Measurements from ENCODE around the gene FBXW2. TPM values are rescaled to one million over a fixed set of nuclear protein-coding genes. Genes with fewer than 3 reads are reported as not detected.

FBXW2 gene
- total and polyA plus RNA-seq, 3 donors from 2014 or later = 46.5 to 58.7 (median 52.9) TPM

DNA sequence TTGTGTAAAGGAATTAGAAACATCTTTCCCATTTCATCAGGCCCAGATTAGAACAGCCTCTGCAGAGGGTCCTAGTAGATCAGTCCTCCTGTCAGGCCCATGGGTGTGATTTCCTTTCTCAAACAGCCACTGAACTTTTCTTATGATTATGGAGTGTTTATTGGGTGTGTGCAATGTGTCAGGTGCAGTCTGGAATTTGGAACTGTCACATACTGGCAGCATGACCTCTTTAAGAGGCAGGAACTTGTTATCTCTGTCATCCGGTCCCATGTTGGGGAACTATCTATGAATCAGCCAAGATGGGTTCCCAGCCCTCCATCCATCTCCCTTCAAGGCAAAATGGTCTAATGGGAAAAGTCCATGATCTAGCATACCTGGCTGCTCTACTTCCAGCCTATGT lies 67.3 kb downstream of the FBXW2 start:
- H3K4me1 ChIP-seq = no peaks in the 10 kb centered on the region
- H3K27ac ChIP-seq = no peak overlapping the region
- H3K9me3 ChIP-seq = no peaks in the 10 kb centered on the region
- H3K4me3 ChIP-seq = no peak overlapping the region
- TF ChIP-seq POLR2A (IDR thresholded peaks at IDR 0.05) = no peak
- TF ChIP-seq, protein P1, sequence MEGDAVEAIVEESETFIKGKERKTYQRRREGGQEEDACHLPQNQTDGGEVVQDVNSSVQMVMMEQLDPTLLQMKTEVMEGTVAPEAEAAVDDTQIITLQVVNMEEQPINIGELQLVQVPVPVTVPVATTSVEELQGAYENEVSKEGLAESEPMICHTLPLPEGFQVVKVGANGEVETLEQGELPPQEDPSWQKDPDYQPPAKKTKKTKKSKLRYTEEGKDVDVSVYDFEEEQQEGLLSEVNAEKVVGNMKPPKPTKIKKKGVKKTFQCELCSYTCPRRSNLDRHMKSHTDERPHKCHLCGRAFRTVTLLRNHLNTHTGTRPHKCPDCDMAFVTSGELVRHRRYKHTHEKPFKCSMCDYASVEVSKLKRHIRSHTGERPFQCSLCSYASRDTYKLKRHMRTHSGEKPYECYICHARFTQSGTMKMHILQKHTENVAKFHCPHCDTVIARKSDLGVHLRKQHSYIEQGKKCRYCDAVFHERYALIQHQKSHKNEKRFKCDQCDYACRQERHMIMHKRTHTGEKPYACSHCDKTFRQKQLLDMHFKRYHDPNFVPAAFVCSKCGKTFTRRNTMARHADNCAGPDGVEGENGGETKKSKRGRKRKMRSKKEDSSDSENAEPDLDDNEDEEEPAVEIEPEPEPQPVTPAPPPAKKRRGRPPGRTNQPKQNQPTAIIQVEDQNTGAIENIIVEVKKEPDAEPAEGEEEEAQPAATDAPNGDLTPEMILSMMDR (IDR thresholded peaks at IDR 0.05) = no peak
- H3K27me3 ChIP-seq = no peaks in the 10 kb centered on the region
- 44 to 67% methylated on average over 1 of the region's 1 CpG for WGBS, 2 donors
- DNase-seq = no peak
- H3K36me3 ChIP-seq (ENCODE audit: low read depth, missing control alignments) = no peaks in the 10 kb centered on the region
- intact Hi-C loops (cut with DNase I; ENCODE audit: low total_unique reads) = no loop called here

DNA sequence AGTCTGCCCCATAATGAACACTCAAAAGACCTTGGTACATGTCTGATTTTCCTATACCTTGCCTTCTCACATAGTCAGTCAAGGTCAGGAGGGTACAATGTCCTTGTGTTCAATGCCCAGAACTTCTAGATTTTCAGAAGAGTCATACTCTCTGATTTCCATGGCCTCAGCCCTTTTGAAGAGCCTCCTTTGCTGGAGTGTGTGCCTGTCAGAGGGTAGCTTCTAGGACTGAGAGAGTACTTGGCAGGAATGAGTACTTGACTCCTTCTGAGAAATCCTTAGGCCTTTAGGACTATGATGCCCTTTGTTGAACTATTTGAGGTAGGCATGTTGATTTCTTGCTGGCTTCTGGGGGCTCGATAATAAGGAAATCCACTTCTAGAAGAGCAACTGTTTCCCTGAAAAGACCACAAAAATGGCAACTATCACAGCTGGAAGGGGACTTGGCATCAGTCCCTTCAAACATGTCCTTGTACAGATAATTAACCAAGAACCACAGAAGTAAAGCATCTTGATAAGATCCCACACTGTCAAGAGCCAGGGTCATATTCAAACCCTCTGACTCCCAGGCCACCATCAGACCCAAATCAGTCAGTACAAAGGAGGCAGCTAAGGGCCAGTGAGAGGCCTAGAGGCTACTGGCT lies 68.3 kb downstream of the FBXW2 start:
- 80 to 88% methylated on average over 1 of the region's 1 CpG for WGBS, 2 donors

DNA sequence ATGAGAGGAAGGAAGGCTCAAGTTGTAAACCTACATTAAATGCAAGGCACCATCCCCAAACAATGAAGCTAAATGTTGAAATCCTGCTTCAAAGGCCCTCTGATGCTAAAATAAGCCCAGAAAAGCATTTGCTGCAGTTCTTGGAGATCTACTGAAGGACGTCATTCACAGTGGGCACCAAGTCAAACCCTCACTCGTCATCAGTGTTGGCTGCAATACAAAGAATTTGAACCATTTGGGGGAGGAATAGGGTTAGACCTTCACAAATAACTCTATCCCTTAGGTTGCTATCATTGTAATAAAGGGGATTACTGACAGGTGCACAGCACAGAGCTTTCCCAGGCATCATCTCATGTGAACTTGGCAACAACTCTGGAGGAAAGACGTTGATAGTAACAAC lies 69.7 kb downstream of the FBXW2 start:
- whole genome bisulfite sequencing, 2 donors = 48 to 57% methylated on average over 3 of the region's 3 CpGs
- Histone ChIP-seq H3K27ac (no peak overlapping the region), H3K36me3 (ENCODE audit: low read depth, missing control alignments) (no peaks in the 10 kb centered on the region), H3K4me3 (no peak overlapping the region), H3K9me3 (no peaks in the 10 kb centered on the region), H3K4me1 (no peaks in the 10 kb centered on the region), H3K27me3 (no peaks in the 10 kb centered on the region)
- DNase-seq = no peak
- intact Hi-C loops (cut with DNase I; ENCODE audit: low total_unique reads) = no loop called here
- TF ChIP-seq, protein P1 (IDR thresholded peaks at IDR 0.05) = no peak
- no peak for TF ChIP-seq POLR2A (IDR thresholded peaks at IDR 0.05)

More for the DNA sequence above, 68.3 kb downstream of the FBXW2 start:
- Histone ChIP-seq H3K36me3 (ENCODE audit: low read depth, missing control alignments) (no peaks in the 10 kb centered on the region), H3K9me3 (no peaks in the 10 kb centered on the region), H3K4me1 (no peaks in the 10 kb centered on the region), H3K27me3 (no peaks in the 10 kb centered on the region), H3K4me3 (no peak overlapping the region), H3K27ac (no peak overlapping the region)
- intact Hi-C loops (cut with DNase I; ENCODE audit: low total_unique reads) = no loop called here
- no peak for DNase-seq
- no peak for TF ChIP-seq POLR2A (IDR thresholded peaks at IDR 0.05)
- TF ChIP-seq, protein P1 (IDR thresholded peaks at IDR 0.05) = no peak

DNA sequence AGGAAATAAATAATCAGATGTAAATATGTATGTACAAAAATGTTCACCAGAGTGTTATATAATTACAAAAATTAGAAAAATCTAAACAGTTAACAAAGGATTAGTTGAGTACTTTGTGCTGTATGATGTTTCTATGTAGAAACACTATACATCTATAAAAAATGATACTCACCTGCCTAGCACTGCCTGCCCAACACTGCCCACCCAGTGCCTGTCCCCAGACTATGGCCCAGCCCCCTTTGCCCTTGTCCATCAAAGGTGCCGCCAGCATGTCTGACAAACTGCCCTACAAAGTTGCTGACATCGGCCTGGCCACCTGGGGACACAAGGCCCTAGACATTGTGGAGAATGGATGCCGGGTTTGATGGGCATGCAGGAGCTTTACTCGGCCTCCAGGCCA lies 72.8 kb downstream of the FBXW2 start:
- H3K4me3 ChIP-seq = no peak overlapping the region
- intact Hi-C loops (cut with DNase I; ENCODE audit: low total_unique reads) = no loop called here
- no peaks in the 10 kb centered on the region for H3K36me3 ChIP-seq (ENCODE audit: low read depth, missing control alignments)
- no peak for DNase-seq
- peaks cover 2% of the 10 kb centered on the region for H3K4me1 ChIP-seq
- 96 to 99% methylated on average over 3 to 4 of the region's 4 CpGs for WGBS, 2 donors
- TF ChIP-seq POLR2A (IDR thresholded peaks at IDR 0.05) = no peak
- TF ChIP-seq, protein P1 (IDR thresholded peaks at IDR 0.05) = no peak
- no peak overlapping the region for H3K27ac ChIP-seq
- H3K27me3 ChIP-seq = no peaks in the 10 kb centered on the region
- H3K9me3 ChIP-seq = no peaks in the 10 kb centered on the region

DNA sequence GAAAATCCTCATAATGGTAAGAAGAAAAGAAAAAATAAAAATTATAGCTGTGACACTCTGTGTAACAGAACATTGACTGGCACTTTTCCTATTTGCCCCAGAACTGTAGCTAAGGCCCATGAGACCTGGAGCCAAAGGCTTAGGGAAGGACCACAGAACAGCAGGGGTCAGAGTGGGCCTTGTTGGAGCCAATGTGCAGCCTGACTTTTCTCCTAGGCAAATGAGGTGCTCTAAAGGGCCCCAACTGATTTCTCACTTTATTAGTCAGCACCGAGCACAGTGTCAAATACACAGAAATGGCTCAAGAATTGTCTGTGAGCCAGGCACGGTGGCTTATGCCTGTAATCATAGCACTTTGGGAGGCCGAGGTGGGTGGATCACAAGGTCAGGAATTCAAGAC lies 74.9 kb downstream of the FBXW2 start:
- H3K27me3 ChIP-seq = no peaks in the 10 kb centered on the region
- H3K9me3 ChIP-seq = no peaks in the 10 kb centered on the region
- no peak overlapping the region for H3K27ac ChIP-seq
- peaks cover 8% of the 10 kb centered on the region for H3K4me1 ChIP-seq
- H3K4me3 ChIP-seq = no peak overlapping the region
- DNase-seq = no peak
- no peaks in the 10 kb centered on the region for H3K36me3 ChIP-seq (ENCODE audit: low read depth, missing control alignments)
- no peak for TF ChIP-seq POLR2A (IDR thresholded peaks at IDR 0.05)
- TF ChIP-seq, protein P1 (IDR thresholded peaks at IDR 0.05) = no peak
- 48 to 66% methylated on average over 3 of the region's 3 CpGs for WGBS, 2 donors
- intact Hi-C loops (cut with DNase I; ENCODE audit: low total_unique reads) = no loop called here
